ENCODE results near the gene DNAH17. TPM values are rescaled to one million over a fixed set of nuclear protein-coding genes. Genes with fewer than 3 reads are reported as not detected.
A peak's percentile ranks its signal among the peaks of the same experiment; 100 is the strongest.

The DNAH17 gene
- polyA plus RNA-seq, 3 donors, result 0.01 to 0.51 (median 0.11) TPM

DNA sequence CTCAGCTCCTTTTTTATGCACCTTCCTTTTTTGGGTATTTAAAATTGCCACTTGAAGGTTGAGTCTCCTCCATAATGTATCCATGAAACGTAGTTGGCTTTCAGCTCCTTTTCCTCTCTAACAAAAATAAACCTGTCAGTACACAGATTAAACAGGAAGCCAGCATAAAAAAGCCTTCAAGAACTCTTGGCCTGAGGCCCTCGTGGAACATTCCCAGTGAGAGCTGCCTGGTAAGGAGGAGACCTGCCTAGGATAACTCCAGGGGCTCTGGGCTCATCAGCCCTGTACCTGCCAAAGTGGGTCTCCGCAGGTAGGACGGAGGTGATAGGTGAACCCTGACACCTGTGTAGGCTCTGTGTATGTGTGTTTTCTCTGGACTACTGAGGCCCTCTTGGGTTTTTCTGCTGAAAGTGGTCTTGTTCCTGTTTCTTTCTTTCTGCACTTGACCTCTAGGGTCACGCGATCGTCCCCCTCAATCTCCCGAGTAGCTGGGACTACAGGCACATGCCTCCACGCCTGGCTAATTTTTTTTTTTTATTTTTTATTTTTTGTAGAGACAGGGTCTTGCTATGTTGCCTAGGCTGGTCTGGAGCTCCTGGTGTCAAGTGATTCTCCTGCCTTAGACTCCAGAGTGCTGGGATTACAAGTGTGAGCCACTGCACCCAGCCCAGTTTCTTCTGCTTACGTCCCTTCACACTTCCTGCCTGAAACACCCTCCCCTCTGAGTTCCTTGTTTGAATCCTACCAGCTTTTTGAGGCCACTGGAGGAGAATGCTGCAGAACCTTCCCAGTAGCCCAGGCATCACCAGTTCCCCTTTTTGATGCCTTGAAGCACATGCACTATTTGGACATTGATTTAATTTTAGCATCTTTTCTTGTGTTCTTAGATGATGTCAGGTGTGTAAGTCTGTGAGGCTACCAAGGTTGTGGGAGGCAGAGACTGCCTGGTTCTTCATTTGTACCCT, 188.9 kb downstream of the DNAH17 start:
- H3K9me3 Mint-ChIP-seq, result no peaks in the 10 kb centered on the region
- DNase-seq, result peak; percentile 93 to 96 (median 93)
- Histone ChIP-seq H3K9ac (ENCODE audit: insufficient read depth, low read length, poor library complexity, severe bottlenecking) (peak overlapping the region; percentile 59), H3K27ac (ENCODE audit: low read depth in 1 of 2, low read length in 2 of 2) (peak overlapping the region; percentile 97 to 99), H4K20me1 (ENCODE audit: insufficient read depth, low read length) (peaks cover 14% of the 10 kb centered on the region), H3K4me3 (replicated peaks in 1 of 3; ENCODE audit: low read depth in 2 of 3, low read length in 3 of 3) (peak overlapping the region in 1 of 3 experiments; percentile 57), H3K79me2 (ENCODE audit: insufficient read depth, low read length) (peaks cover 79% of the 10 kb centered on the region), H3K4me1 (ENCODE audit: control insufficient read depth in 1 of 2, insufficient read depth in 2 of 2, low read length in 2 of 2) (peaks cover 73 to 75% of the 10 kb centered on the region in 2 donors), H3K9me3 (replicated peaks in 1 of 2; ENCODE audit: control insufficient read depth in 1 of 2, insufficient read depth in 1 of 2, low read length in 2 of 2) (no peaks in the 10 kb centered on the region), H3K27me3 (ENCODE audit: control insufficient read depth in 2 of 2, insufficient read depth in 2 of 2, low read length in 2 of 2) (no peaks in the 10 kb centered on the region), H3K4me2 (replicated peaks; ENCODE audit: extremely low read depth, low read length, poor library complexity, severe bottlenecking) (peak overlapping the region; percentile 61), H3K36me3 (replicated peaks in 1 of 2; ENCODE audit: control insufficient read depth in 1 of 2, insufficient read depth in 2 of 2, low read length in 2 of 2) (peaks cover 8 to 31% of the 10 kb centered on the region in 2 donors), H2AFZ (ENCODE audit: insufficient read depth, low read depth, low read length, poor library complexity, severe bottlenecking) (no peak overlapping the region)
- H3K27ac Mint-ChIP-seq, result peak overlapping the region; percentile 97 to 100 (median 98)
- intact Hi-C loops (cut with micrococcal nuclease), result loop anchor here in 1 of 2 donors (2.0 kb wide), 2 partner anchors 13 to 29 kb away; no protein-coding TSS in a partner anchor
- peaks cover 0 to 2% (median 1%) of the 10 kb centered on the region in 3 donors for H3K27me3 Mint-ChIP-seq (ENCODE audit: low read depth in 3 of 3)
- TF ChIP-seq, protein P1, sequence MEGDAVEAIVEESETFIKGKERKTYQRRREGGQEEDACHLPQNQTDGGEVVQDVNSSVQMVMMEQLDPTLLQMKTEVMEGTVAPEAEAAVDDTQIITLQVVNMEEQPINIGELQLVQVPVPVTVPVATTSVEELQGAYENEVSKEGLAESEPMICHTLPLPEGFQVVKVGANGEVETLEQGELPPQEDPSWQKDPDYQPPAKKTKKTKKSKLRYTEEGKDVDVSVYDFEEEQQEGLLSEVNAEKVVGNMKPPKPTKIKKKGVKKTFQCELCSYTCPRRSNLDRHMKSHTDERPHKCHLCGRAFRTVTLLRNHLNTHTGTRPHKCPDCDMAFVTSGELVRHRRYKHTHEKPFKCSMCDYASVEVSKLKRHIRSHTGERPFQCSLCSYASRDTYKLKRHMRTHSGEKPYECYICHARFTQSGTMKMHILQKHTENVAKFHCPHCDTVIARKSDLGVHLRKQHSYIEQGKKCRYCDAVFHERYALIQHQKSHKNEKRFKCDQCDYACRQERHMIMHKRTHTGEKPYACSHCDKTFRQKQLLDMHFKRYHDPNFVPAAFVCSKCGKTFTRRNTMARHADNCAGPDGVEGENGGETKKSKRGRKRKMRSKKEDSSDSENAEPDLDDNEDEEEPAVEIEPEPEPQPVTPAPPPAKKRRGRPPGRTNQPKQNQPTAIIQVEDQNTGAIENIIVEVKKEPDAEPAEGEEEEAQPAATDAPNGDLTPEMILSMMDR (IDR thresholded peaks at IDR 0.05), result no peak
- H3K4me1 Mint-ChIP-seq, result peaks cover 72% of the 10 kb centered on the region
- H3K36me3 Mint-ChIP-seq, result peaks cover 53 to 69% of the 10 kb centered on the region in 2 donors
- H3K4me3 Mint-ChIP-seq, result peak overlapping the region; percentile 27 to 74
- 26% methylated on average over 6 of the region's 10 CpGs for WGBS (ENCODE audit: insufficient coverage)

DNA sequence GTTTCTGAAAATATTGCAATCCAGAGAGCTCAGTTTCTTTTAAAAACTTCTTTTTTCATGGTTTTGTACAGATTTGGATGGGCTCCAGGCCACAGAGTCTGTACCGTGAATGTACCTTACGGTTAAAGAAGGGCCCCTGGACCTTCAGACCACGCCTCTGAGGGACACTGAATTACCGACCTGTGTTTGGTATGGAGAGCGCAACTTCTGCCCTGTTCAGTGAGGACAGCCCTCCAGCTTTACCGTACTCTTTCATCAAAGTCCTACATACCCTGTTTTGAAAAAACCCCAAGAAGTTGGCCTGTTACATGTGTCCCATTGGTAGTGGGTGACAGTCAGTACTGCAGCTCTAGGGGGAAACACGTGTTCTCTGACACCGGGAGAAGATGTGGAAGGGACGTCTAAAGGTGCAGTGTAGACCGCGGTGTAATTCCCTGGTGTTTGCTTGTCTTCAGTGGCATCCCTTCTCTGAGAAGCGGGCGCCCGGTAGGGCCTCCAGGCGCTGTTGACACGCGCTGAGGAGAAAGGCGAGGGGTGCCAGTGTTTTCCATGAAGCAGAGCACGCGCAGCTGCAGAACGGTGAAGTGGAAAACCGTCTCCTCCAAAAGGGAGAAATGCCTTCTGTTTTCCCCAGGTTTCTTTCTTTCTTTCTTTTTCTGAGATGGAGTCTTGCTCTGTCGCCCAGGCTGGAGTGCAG, 192.6 kb downstream of the DNAH17 start:
- Histone ChIP-seq H4K20me1 (ENCODE audit: insufficient read depth, low read length) (no peaks in the 10 kb centered on the region), H3K9me3 (replicated peaks in 1 of 2; ENCODE audit: control insufficient read depth in 1 of 2, insufficient read depth in 1 of 2, low read length in 2 of 2) (no peaks in the 10 kb centered on the region), H3K4me1 (ENCODE audit: control insufficient read depth in 1 of 2, insufficient read depth in 2 of 2, low read length in 2 of 2) (peaks cover 99 to 100% of the 10 kb centered on the region in 2 donors), H3K4me2 (replicated peaks; ENCODE audit: extremely low read depth, low read length, poor library complexity, severe bottlenecking) (peak overlapping the region; percentile 69), H3K4me3 (replicated peaks in 1 of 3; ENCODE audit: low read depth in 2 of 3, low read length in 3 of 3) (peak overlapping the region in 1 of 3 experiments; percentile 61), H3K36me3 (replicated peaks in 1 of 2; ENCODE audit: control insufficient read depth in 1 of 2, insufficient read depth in 2 of 2, low read length in 2 of 2) (peaks cover 0 to 9% of the 10 kb centered on the region in 2 donors), H3K27me3 (ENCODE audit: control insufficient read depth in 2 of 2, insufficient read depth in 2 of 2, low read length in 2 of 2) (no peaks in the 10 kb centered on the region), H3K9ac (ENCODE audit: insufficient read depth, low read length, poor library complexity, severe bottlenecking) (peak overlapping the region; percentile 70), H3K27ac (ENCODE audit: low read depth in 1 of 2, low read length in 2 of 2) (peak overlapping the region; percentile 97 to 99), H2AFZ (ENCODE audit: insufficient read depth, low read depth, low read length, poor library complexity, severe bottlenecking) (no peak overlapping the region), H3K79me2 (ENCODE audit: insufficient read depth, low read length) (peaks cover 78% of the 10 kb centered on the region)
- Mint-ChIP-seq H3K27ac (peak overlapping the region; percentile 97 to 100 (median 99)), H3K4me1 (peaks cover 92% of the 10 kb centered on the region), H3K9me3 (no peaks in the 10 kb centered on the region), H3K36me3 (peaks cover 56 to 65% of the 10 kb centered on the region in 2 donors), H3K4me3 (peak overlapping the region; percentile 57 to 84), H3K27me3 (ENCODE audit: low read depth in 3 of 3) (peaks cover 0 to 3% (median 3%) of the 10 kb centered on the region in 3 donors)
- TF ChIP-seq, protein P1 (IDR thresholded peaks at IDR 0.05), result no peak
- intact Hi-C loops (cut with micrococcal nuclease), result no loop called here
- 47% methylated on average over 16 of the region's 23 CpGs for WGBS (ENCODE audit: insufficient coverage)
- DNase-seq, result peak in 1 of 3 donors; percentile 41

All from CD14-positive monocyte (primary cell).